ENCODE measurements around the gene TBC1D9B. TPM values are rescaled to one million over a fixed set of nuclear protein-coding genes. Genes with fewer than 3 reads are reported as not detected.

Gene TBC1D9B
- total and polyA plus RNA-seq, 2 of the 13 experiments (the other 11 are each of a cell fraction or from before 2014, with no cell fraction given) = 35.0 to 50.0 TPM

GRCh38 chr5:179912386-179912785 lies 4.7 kb upstream of the TBC1D9B start:
- CTCF ChIA-PET (ENCODE audit: low intra/inter-chr PET ratio, low total read pairs) = no interaction called here
- no peaks in the 10 kb centered on the region for H3K9me3 ChIP-seq (ENCODE audit: low read length)
- no peak overlapping the region for H3K9ac ChIP-seq (ENCODE audit: insufficient read depth, low read depth, low read length)
- no peaks in the 10 kb centered on the region for H3K79me2 ChIP-seq (ENCODE audit: insufficient read depth, low read length)
- no peaks in the 10 kb centered on the region for H4K20me1 ChIP-seq (ENCODE audit: insufficient read depth, low read length)
- H3K4me3 ChIP-seq (replicated peaks in 1 of 3; ENCODE audit: insufficient read depth in 1 of 3, low read depth in 2 of 3, low read length in 3 of 3) = no peak overlapping the region
- no peak overlapping the region for H2AFZ ChIP-seq (ENCODE audit: low read length)
- H3K4me1 ChIP-seq (ENCODE audit: insufficient read depth, low read length) = peaks cover 18% of the 10 kb centered on the region
- no peak overlapping the region for H3K27ac ChIP-seq (ENCODE audit: extremely low read length, insufficient read depth, low read length)
- peaks cover 0 to 8% of the 10 kb centered on the region in 2 experiments; a peak in 1 of 5 replicates for H3K27me3 ChIP-seq (ENCODE audit: control insufficient read depth in 1 of 2, insufficient read depth in 2 of 2, low read length in 2 of 2)
- no peaks in the 10 kb centered on the region for H3K36me3 ChIP-seq (replicated peaks in 1 of 2; ENCODE audit: control insufficient read depth in 1 of 2, insufficient read depth in 2 of 2, low read length in 2 of 2)
- ATAC-seq (no peak), FAIRE-seq (no peak), DNase-seq (ENCODE audit: low spot score) (no peak)
- intact Hi-C loops (cut with micrococcal nuclease; ENCODE audit: unreplicated experiment) (no loop called here), in situ Hi-C loops (cut with HindIII; ENCODE audit: extremely low pct_ligation_motif_present, low pct_unique_long_range_greater_than_20kb) (no loop called here)
- no peak overlapping the region for H3K4me2 ChIP-seq (ENCODE audit: low read depth, low read length)
- WGBS (ENCODE audit: low lambda C conversion rate) = 44% methylated on average over 6 of the region's 7 CpGs
- POLR2A ChIA-PET = no interaction called here
- no TSS peak for BruUV-seq (replicated peaks)
- TF ChIP-seq ZNF576 (CRISPR knock-in tag; IDR thresholded peaks at IDR 0.05) (no peak), ZNF281 (CRISPR knock-in tag; IDR thresholded peaks at IDR 0.05; ENCODE audit: borderline replicate concordance) (no peak), ZNF770 (CRISPR knock-in tag; IDR thresholded peaks at IDR 0.05) (no peak), SOX13 (IDR thresholded peaks at IDR 0.05) (no peak), SOX13 (CRISPR knock-in tag; conservative IDR thresholded peaks at IDR 0.05 in 1 of 2, IDR thresholded peaks at IDR 0.05 in 1 of 2) (no peak), AGO1 (IDR thresholded peaks at IDR 0.05; ENCODE audit: low read depth, low read length, poor library complexity, severe bottlenecking) (no peak), ZNF329 (CRISPR knock-in tag; IDR thresholded peaks at IDR 0.05; ENCODE audit: low read depth) (no peak), PCBP1 (IDR thresholded peaks at IDR 0.05; ENCODE audit: borderline replicate concordance, low read depth, low read length) (no peak), ZHX1 (CRISPR knock-in tag; IDR thresholded peaks at IDR 0.05; ENCODE audit: low read depth) (no peak), ZNF775 (CRISPR knock-in tag; IDR thresholded peaks at IDR 0.05; ENCODE audit: borderline replicate concordance) (no peak), JARID2 (CRISPR knock-in tag; IDR thresholded peaks at IDR 0.05; ENCODE audit: insufficient replicate concordance) (no peak), GABPA (IDR thresholded peaks at IDR 0.05; ENCODE audit: low read depth, low read length) (no peak), GABPA (CRISPR knock-in tag; IDR thresholded peaks at IDR 0.05; ENCODE audit: low read depth) (no peak), ELF3 (CRISPR knock-in tag; IDR thresholded peaks at IDR 0.05) (no peak), ZNF879 (CRISPR knock-in tag; IDR thresholded peaks at IDR 0.05) (no peak), PHF8 (CRISPR knock-in tag; IDR thresholded peaks at IDR 0.05) (no peak), ZMAT3 (CRISPR knock-in tag; conservative IDR thresholded peaks at IDR 0.05) (no peak), ZFYVE20 (CRISPR knock-in tag; IDR thresholded peaks at IDR 0.05; ENCODE audit: borderline replicate concordance, low read depth) (no peak)

Data from HepG2 (cell line).